GM23338 (cell line): ENCODE results near the gene WFS1.

Experiments
- CREB1 ChIP-seq: fragments of 250-450 bp; sonication (Bioruptor Pico); IDR thresholded peaks from 2 replicates; pipeline ENCODE4 v1.5.0; 2020; ENCODE audit warnings: low read depth, mild to moderate bottlenecking, moderate library complexity
- EZH2 ChIP-seq: fragments of 200-600 bp; sonication (generic); IDR thresholded peaks from one replicate; pipeline ENCODE4 v1.8.0; 2017; ENCODE audit warnings: antibody characterized with exemption, mild to moderate bottlenecking, low read depth; ENCODE audit not compliant: unreplicated experiment
- EZH2phosphoT487 ChIP-seq: fragments of 200-600 bp; sonication (generic); IDR thresholded peaks from one replicate; pipeline ENCODE4 v1.8.1; 2018; ENCODE audit warnings: antibody characterized with exemption; ENCODE audit not compliant: unreplicated experiment
- POLR2AphosphoS5 ChIP-seq: IDR thresholded peaks from 2 replicates; pipeline ENCODE4 v1.6.1; 2016; ENCODE audit warnings: antibody characterized with exemption, low read depth
- STAT1 ChIP-seq: IDR thresholded peaks from one replicate; pipeline ENCODE4 v1.6.1; 2016; ENCODE audit warnings: antibody characterized with exemption; ENCODE audit not compliant: unreplicated experiment
- ZNF114 ChIP-seq: fragments of 250-450 bp; sonication (Bioruptor Pico); IDR thresholded peaks from 2 replicates; pipeline ENCODE4 v1.5.0; 2020; ENCODE audit warnings: mild to moderate bottlenecking, moderate library complexity
- ZNF331 ChIP-seq: fragments of 250-450 bp; sonication (Bioruptor Pico); IDR thresholded peaks from 2 replicates; pipeline ENCODE4 v1.5.0; 2020; ENCODE audit warnings: low read depth, mild to moderate bottlenecking, moderate library complexity
- TF ChIP-seq, protein P1 (sequence below), 2 experiments: fragments of 200-600 bp in 1 of 2; sonication (generic) in 1 of 2; conservative IDR thresholded peaks; 2 replicates each; pipeline versions ENCODE4 v1.5.1 to v1.6.1; 2016 to 2017; ENCODE audit warnings: antibody characterized with exemption in 2 of 2, low read depth in 2 of 2, mild to moderate bottlenecking in 2 of 2, moderate library complexity in 1 of 2
- TF ChIP-seq, protein P2 (sequence below): IDR thresholded peaks from one replicate; pipeline ENCODE4 v1.6.1; 2018; ENCODE audit warnings: antibody characterized with exemption; ENCODE audit not compliant: unreplicated experiment
- TF ChIP-seq, protein P3 (sequence below): fragments of 250-450 bp; sonication (Bioruptor Pico); IDR thresholded peaks from 2 replicates; pipeline ENCODE4 v1.5.0; 2020; ENCODE audit warnings: mild to moderate bottlenecking, moderate library complexity
- TF ChIP-seq, protein P4 (sequence below): IDR thresholded peaks from 2 replicates; pipeline ENCODE4 v1.6.1; 2016; ENCODE audit warnings: antibody characterized with exemption

DNA sequence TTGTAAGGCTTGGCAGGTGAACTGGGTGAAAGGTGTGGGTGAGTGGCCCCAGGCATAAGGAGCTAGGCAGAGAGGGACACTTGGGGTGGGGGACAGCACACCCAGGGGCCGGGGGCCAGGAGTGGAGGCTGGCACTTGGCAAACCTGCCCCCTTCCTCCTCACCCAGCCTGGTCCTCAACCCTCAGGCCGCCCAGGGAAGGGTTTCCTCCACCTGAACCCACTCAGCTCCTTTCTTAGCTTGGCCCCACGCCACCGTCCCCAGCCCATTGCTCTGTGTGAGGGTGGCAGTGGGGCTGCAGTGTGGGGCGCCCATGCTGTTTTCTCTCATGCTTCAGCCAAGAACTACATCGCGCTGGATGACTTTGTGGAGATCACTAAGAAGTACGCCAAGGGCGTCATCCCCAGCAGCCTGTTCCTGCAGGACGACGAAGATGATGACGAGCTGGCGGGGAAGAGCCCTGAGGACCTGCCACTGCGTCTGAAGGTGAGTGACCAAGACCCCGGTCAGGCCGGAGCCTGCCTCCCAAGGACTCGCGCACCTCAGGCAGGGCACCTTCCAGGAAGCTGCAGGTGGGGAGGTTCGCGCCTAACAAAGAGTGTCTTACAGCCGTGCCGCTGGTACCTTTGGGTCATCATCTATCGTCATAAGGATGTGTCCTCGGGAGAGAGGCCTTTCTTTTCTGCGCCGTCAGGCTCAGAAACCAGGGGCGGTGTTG lies 25.2 kb downstream of the WFS1 start:
- TF ChIP-seq, protein P1, sequence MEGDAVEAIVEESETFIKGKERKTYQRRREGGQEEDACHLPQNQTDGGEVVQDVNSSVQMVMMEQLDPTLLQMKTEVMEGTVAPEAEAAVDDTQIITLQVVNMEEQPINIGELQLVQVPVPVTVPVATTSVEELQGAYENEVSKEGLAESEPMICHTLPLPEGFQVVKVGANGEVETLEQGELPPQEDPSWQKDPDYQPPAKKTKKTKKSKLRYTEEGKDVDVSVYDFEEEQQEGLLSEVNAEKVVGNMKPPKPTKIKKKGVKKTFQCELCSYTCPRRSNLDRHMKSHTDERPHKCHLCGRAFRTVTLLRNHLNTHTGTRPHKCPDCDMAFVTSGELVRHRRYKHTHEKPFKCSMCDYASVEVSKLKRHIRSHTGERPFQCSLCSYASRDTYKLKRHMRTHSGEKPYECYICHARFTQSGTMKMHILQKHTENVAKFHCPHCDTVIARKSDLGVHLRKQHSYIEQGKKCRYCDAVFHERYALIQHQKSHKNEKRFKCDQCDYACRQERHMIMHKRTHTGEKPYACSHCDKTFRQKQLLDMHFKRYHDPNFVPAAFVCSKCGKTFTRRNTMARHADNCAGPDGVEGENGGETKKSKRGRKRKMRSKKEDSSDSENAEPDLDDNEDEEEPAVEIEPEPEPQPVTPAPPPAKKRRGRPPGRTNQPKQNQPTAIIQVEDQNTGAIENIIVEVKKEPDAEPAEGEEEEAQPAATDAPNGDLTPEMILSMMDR (conservative IDR thresholded peaks at IDR 0.05; ENCODE audit: low read depth in 2 of 2), result no peak
- TF ChIP-seq EZH2 (no peak), POLR2AphosphoS5 (no peak), STAT1 (no peak), CREB1 (CRISPR knock-in tag) (no peak), EZH2phosphoT487 (no peak), ZNF331 (CRISPR knock-in tag) (no peak), ZNF114 (no peak)
- TF ChIP-seq, protein P2, sequence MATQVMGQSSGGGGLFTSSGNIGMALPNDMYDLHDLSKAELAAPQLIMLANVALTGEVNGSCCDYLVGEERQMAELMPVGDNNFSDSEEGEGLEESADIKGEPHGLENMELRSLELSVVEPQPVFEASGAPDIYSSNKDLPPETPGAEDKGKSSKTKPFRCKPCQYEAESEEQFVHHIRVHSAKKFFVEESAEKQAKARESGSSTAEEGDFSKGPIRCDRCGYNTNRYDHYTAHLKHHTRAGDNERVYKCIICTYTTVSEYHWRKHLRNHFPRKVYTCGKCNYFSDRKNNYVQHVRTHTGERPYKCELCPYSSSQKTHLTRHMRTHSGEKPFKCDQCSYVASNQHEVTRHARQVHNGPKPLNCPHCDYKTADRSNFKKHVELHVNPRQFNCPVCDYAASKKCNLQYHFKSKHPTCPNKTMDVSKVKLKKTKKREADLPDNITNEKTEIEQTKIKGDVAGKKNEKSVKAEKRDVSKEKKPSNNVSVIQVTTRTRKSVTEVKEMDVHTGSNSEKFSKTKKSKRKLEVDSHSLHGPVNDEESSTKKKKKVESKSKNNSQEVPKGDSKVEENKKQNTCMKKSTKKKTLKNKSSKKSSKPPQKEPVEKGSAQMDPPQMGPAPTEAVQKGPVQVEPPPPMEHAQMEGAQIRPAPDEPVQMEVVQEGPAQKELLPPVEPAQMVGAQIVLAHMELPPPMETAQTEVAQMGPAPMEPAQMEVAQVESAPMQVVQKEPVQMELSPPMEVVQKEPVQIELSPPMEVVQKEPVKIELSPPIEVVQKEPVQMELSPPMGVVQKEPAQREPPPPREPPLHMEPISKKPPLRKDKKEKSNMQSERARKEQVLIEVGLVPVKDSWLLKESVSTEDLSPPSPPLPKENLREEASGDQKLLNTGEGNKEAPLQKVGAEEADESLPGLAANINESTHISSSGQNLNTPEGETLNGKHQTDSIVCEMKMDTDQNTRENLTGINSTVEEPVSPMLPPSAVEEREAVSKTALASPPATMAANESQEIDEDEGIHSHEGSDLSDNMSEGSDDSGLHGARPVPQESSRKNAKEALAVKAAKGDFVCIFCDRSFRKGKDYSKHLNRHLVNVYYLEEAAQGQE, result no peak
- TF ChIP-seq, protein P3, sequence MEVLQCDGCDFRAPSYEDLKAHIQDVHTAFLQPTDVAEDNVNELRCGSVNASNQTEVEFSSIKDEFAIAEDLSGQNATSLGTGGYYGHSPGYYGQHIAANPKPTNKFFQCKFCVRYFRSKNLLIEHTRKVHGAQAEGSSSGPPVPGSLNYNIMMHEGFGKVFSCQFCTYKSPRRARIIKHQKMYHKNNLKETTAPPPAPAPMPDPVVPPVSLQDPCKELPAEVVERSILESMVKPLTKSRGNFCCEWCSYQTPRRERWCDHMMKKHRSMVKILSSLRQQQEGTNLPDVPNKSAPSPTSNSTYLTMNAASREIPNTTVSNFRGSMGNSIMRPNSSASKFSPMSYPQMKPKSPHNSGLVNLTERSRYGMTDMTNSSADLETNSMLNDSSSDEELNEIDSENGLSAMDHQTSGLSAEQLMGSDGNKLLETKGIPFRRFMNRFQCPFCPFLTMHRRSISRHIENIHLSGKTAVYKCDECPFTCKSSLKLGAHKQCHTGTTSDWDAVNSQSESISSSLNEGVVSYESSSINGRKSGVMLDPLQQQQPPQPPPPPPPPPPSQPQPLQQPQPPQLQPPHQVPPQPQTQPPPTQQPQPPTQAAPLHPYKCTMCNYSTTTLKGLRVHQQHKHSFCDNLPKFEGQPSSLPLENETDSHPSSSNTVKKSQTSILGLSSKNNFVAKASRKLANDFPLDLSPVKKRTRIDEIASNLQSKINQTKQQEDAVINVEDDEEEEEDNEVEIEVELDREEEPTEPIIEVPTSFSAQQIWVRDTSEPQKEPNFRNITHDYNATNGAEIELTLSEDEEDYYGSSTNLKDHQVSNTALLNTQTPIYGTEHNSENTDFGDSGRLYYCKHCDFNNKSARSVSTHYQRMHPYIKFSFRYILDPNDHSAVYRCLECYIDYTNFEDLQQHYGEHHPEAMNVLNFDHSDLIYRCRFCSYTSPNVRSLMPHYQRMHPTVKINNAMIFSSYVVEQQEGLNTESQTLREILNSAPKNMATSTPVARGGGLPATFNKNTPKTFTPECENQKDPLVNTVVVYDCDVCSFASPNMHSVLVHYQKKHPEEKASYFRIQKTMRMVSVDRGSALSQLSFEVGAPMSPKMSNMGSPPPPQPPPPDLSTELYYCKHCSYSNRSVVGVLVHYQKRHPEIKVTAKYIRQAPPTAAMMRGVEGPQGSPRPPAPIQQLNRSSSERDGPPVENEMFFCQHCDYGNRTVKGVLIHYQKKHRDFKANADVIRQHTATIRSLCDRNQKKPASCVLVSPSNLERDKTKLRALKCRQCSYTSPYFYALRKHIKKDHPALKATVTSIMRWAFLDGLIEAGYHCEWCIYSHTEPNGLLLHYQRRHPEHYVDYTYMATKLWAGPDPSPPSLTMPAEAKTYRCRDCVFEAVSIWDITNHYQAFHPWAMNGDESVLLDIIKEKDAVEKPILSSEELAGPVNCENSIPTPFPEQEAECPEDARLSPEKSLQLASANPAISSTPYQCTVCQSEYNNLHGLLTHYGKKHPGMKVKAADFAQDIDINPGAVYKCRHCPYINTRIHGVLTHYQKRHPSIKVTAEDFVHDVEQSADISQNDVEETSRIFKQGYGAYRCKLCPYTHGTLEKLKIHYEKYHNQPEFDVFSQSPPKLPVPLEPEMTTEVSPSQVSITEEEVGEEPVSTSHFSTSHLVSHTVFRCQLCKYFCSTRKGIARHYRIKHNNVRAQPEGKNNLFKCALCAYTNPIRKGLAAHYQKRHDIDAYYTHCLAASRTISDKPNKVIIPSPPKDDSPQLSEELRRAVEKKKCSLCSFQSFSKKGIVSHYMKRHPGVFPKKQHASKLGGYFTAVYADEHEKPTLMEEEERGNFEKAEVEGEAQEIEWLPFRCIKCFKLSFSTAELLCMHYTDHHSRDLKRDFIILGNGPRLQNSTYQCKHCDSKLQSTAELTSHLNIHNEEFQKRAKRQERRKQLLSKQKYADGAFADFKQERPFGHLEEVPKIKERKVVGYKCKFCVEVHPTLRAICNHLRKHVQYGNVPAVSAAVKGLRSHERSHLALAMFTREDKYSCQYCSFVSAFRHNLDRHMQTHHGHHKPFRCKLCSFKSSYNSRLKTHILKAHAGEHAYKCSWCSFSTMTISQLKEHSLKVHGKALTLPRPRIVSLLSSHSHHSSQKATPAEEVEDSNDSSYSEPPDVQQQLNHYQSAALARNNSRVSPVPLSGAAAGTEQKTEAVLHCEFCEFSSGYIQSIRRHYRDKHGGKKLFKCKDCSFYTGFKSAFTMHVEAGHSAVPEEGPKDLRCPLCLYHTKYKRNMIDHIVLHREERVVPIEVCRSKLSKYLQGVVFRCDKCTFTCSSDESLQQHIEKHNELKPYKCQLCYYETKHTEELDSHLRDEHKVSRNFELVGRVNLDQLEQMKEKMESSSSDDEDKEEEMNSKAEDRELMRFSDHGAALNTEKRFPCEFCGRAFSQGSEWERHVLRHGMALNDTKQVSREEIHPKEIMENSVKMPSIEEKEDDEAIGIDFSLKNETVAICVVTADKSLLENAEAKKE (CRISPR knock-in tag), result no peak
- TF ChIP-seq, protein P4, sequence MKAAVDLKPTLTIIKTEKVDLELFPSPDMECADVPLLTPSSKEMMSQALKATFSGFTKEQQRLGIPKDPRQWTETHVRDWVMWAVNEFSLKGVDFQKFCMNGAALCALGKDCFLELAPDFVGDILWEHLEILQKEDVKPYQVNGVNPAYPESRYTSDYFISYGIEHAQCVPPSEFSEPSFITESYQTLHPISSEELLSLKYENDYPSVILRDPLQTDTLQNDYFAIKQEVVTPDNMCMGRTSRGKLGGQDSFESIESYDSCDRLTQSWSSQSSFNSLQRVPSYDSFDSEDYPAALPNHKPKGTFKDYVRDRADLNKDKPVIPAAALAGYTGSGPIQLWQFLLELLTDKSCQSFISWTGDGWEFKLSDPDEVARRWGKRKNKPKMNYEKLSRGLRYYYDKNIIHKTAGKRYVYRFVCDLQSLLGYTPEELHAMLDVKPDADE, result no peak
